Activated CD4-positive, alpha-beta T cell treated with anti-CD3 and anti-CD28 coated beads for 1 hour (primary cell): Measurements from ENCODE around the gene SMAP1.
A peak's percentile ranks its signal among the peaks of the same experiment; 100 is the strongest.

Experiments used
- DNase-seq: peaks from one replicate; pipeline ENCODE4 v3.0.0-alpha.2; 2020

Gene SMAP1

GRCh38 chr6:70844301-70844700 is 176.6 kb downstream of the SMAP1 start:
- DNase-seq = no peak

- DNase-seq = no peak
Observed at GRCh38 chr6:70846207-70846835, 178.6 kb downstream of the SMAP1 start.

DNA sequence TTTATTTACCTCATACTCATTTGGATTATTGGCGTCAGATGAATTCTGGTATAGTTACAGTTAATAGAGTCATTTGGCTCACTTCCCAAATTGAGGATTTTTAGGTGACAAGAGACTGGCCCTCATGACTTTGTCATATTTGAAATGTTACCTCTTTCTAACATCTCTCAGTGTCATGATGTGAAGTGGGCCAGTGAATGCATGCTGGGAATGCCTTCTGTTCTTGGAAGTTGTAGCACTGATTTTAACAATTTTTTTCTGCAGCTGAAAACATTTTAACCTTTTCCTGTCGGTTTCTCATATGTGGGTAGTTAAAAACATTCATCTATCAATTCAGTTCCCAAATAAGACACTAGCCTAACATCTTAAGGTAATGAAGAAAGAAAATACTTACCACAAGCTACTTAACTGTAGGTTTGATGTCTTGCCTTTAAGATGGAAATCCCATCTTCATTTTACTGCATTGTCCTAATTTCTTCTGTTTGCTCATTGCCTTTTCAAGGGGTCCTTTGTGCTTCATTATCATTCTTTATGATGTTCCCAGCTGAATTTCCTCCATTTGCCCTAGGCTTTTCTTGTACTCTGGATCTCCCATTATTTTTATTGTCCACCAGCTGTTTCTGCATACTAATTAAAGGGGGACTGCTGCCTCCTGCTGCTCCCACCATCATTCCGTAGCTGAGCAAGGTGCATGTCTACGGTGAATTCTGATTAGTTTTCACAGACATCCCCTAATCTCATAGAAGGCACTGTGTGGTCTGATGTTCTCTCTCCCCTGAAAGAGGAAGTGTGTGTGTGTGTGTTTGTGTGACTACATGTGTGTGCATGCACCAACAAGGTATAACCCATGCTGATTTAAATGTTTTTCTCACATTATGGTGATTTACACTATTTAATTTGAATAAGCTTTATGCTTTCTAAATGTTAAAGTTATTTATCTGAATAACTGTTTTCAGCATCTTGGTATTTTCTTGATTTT is 179.7 kb downstream of the SMAP1 start:
- no peak for DNase-seq

DNA sequence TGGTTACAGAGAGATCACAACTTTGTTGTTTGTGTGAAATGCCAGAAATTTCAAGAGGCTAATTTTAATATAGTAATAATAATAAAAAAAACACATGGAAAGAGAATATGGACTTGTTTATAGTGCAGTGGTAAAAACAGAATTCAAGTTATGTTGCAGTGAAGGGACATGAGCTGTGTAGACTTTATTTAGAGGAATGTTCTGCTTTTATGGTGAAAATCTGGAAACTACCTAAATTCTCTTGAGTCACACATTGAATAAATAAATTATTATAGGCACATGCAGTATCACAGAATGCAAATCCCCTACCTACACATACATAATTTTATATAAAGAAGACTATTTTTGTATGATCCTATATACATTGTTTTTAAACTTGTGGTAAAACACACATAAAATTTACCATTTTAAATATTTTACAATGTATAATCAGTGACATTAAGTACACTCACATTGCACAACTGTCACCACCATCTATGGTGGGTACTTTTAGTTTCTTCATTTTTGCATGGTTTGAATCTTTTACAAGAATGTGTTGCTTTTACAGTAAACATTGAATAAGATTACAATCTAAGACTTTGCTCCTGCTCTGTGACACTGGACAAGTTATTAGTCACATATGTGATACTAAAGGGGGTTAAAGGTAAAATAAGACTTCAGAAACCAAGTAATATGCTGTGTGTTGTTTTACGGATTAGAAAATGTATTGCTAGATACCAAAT is 181.8 kb downstream of the SMAP1 start:
- no peak for DNase-seq

DNA sequence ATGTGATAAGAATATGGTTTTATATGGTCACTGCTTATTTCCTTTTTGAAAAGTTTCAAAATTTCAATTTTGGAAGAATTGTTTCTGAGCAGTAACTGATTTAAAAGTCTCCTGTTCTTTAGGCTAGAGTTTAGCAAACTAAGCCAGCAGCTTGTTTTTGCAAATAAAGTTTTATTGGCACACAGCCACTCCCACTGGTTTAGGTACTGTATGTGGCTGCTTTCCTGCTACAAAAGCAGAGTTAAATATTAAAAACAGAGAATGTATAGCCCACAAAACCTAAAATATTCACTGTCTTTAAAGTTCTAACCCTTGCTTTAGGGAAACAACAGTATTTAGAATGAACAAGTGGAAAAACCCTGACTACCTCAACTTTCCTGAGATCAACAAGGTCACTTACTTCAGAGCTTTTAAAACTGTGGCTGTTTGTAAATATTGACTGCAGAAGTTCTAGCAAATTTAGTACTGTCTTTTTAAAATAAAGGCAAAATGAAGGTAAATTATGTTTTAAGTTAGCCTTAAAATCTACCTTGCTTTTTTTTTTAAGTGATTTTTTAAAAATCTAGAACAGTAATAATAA is 185.1 kb downstream of the SMAP1 start:
- DNase-seq = no peak

DNA sequence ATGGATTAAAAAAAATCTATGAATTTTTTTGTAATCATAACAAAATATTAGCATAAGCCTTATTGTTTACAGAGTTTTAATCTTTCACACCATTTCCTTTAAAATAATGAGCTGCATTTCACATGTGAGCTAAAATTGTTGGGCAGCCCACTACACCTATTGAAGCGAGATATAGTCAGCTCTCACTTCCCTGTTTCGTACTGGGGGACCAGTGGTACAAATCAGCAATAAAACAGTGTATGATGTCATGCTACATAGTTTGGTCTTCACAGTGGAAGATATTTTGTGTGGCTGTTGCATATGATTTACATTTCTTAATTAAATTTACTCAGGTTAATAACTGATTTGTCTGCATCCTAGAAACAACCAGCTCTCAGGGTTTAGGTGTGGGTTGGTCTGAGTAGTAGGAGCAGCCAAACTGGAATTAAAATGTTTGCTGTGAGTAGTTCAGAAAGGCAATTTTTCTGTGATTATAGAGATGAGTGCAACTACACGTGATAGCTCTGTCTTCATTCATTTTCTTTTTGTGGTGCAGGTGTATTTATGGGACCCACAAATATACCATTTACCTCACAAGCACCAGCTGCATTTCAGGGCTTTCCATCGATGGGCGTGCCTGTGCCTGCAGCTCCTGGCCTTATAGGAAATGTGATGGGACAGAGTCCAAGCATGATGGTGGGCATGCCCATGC is 189.8 kb downstream of the SMAP1 start:
- no peak for DNase-seq

DNA sequence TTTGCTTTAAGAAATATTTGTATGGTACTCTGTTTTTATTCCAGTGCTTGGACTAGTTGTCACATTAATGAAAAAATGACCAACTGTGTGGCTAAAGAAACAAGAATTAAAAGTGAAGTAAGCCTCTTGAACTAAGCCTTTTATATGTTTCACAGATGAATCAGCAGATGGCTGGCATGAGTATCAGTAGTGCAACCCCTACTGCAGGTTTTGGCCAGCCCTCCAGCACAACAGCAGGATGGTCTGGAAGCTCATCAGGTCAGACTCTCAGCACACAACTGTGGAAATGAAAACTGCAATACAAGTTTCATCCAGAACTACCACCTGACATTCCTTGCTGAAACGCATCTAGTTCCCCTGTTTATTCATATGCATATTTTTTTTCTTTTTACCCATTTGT is 192.4 kb downstream of the SMAP1 start:
- no peak for DNase-seq

GRCh38 chr6:70860920-70861319 is 193.2 kb downstream of the SMAP1 start:
- DNase-seq = no peak

GRCh38 chr6:70863343-70863742 is 195.7 kb downstream of the SMAP1 start:
- DNase-seq = no peak

GRCh38 chr6:70864401-70864800 is 196.7 kb downstream of the SMAP1 start:
- DNase-seq = no peak

DNA sequence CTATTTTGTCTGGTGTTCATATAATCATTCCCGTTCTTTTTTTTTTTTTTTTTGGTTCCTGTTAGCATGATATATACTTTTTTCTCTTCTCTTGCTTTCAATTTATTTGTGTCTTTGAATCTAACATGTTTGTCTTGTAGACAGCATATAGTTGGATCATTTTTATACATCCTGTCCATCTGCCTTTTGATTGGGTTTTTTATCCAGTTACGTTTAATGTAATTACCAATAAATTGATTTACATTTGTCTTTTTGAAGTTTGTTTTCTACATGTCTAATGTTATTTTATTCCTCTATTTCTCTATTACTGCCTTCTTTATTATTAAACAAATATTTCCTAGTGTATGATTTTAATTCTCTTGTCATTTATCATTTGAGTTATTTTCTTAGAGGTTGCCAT is 204.8 kb downstream of the SMAP1 start:
- DNase-seq = no peak

GRCh38 chr6:70874181-70874913 is 206.7 kb downstream of the SMAP1 start:
- no peak for DNase-seq

GRCh38 chr6:70879496-70879895 is 211.8 kb downstream of the SMAP1 start:
- no peak for DNase-seq

DNA sequence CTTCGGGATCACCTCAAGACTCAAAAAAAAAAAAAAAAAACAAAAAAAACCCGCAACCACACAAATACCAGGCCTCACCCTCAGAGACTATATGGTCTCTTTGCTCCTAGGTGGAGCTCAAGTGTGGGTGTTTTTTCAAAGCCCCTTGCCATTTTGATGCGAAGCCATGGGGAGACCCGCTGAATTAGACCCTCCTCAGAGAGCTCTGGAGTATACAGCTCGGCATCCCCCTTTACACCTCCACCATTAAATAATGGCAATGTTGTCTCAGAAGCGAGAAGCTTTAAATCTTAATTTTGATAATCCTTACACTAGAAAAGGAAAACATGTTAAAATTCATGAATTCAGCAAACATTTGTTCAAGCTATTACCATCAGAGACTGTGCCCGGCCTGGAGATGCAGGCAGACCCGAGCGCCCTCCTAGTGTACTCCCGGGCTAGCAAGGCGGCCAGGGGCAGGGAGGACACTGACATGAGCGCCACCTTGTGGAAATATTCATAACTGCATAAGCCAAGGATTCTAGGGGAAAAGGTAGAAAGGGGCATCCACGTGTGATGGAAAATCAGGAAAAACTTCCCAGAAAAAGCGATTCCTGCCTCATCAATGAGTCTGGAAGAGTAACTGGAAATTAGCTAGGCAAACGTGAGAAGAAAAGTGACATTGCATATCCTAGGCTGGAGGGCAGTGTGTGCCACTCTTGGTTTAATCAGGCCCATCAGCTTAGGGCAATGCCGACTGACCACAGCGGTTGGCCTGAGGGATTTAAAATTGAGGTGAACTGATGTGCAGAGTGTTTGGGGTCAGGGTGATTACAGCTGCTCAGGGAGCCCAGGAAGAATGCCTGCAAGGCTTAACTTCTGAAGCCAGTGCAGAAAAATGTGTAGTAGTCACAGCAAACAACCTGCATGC is 216.6 kb downstream of the SMAP1 start:
- peak; percentile 22 for DNase-seq

- DNase-seq = no peak
Observed at GRCh38 chr6:70886071-70886470, 218.4 kb downstream of the SMAP1 start.

- DNase-seq = no peak
Observed at GRCh38 chr6:70886661-70887060, 219.0 kb downstream of the SMAP1 start.

DNA sequence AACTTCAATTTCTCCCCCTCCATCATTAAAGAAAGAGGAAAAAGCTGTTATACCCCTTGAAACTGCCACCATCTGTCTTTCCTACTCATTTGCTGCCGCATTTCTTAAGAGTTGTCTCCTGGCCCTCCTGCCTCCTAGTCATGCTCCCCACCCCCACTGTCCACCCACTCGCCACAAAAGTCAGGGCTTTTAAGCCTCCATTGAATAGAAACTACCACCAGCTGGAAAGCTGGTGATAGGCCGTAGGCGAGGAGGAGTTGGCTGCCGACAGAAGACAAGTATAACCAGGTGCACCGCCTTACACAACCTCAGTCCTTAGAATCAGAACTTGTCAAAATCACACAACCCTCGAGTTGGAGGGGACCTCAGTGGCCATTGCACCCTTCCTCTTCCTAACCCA is 221.6 kb downstream of the SMAP1 start:
- no peak for DNase-seq

DNA sequence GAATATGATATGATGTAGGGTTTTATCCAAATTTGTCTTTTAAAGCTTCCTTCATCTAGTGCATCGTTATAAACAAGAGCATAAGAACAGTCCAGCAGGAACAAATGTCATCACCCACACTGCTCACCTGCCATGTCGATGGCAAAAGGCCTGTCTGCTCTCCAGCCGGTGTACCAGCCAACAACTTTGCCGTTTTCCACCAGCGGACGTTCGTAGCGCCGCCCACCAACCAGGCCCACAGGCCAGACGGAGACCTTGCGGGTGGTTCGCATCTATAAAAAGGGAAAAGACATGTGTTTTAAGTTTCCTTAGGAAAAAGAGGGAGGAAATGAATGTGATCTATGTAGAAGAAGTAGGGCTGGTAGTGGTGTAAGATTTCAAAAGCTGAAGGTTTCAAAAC is 226.3 kb downstream of the SMAP1 start:
- DNase-seq = no peak

- DNase-seq = no peak
Observed at GRCh38 chr6:70900047-70900446, 232.4 kb downstream of the SMAP1 start.

DNA sequence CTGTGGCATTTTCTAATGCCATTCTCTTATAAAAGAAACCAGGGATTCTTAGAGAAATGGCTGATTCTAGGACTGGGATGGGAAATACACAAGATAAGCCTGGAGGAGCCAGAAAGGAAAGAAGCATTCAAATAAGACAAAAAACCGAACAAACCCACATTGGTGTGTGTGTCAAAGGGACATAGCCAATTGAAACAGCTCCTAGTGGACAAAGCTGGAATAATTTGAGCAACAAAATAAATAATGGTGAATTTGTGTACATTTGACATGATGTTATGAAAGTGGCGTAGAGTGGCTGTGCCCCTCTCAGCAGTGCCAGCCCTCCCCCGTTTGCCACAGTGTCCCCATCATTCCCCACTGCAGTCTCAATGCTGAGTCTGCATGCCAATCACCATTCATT is 233.6 kb downstream of the SMAP1 start:
- no peak for DNase-seq
